PC-3 (cell line): ENCODE data around the gene ZNF513. TPM values are rescaled to one million over a fixed set of nuclear protein-coding genes. Genes with fewer than 3 reads are reported as not detected.

Experiments
- ATAC-seq: fragments of 200-7000 bp; cut with Tn5 transposase; 2 replicates; pipeline ENCODE4 v1.9.1; 2020; ENCODE audit warnings: mild to moderate bottlenecking, moderate library complexity
- BruUV-seq: library from RNA; stranded (reverse); fragments of 400-500 nt; replicated peaks from 2 replicates; lab custom pipeline; 2021; lab: Mats Ljungman, UMichigan
- CTCF ChIA-PET: fragments of 300-600 bp; sonication (Branson Sonifier 250); formaldehyde crosslinking; loops from one replicate; lab custom pipeline; 2022; ENCODE audit warnings: antibody characterized with exemption; lab: Charles Lee
- POLR2A ChIA-PET: fragments of 300-600 bp; sonication (Branson Sonifier 250); formaldehyde crosslinking; loops from one replicate; lab custom pipeline; 2022; ENCODE audit warnings: antibody characterized with exemption; ENCODE audit not compliant: unreplicated experiment; lab: Charles Lee
- DNase-seq: peaks from one replicate; pipeline ENCODE4 v3.0.0-alpha.2; 2015
- H2AFZ ChIP-seq: fragments of 300-600 bp; sonication (generic); 2 replicates; pipeline ENCODE4 v1.6.0; 2016; ENCODE audit warnings: antibody characterized with exemption, low read length
- H3F3A ChIP-seq: fragments of 300-600 bp; sonication (generic); one replicate; pipeline ENCODE4 v1.6.0; 2017; ENCODE audit warnings: antibody characterized with exemption, low read length, control low read depth, mild to moderate bottlenecking; ENCODE audit not compliant: unreplicated experiment
- H3K27ac ChIP-seq: fragments of 300-600 bp; sonication (generic); 2 replicates; pipeline ENCODE4 v1.5.1; 2016; ENCODE audit warnings: mild to moderate bottlenecking, low read length
- H3K27me3 ChIP-seq: fragments of 300-600 bp; sonication (generic); 2 replicates; pipeline ENCODE4 v1.6.1; 2016; ENCODE audit warnings: low read length, mixed read lengths
- H3K36me3 ChIP-seq: fragments of 300-600 bp; sonication (generic); 2 replicates; pipeline ENCODE4 v1.6.1; 2016; ENCODE audit warnings: low read depth, mixed run types, low read length, mixed read lengths
- H3K4me1 ChIP-seq: fragments of 300-600 bp; sonication (generic); 2 replicates; pipeline ENCODE4 v1.5.1; 2016; ENCODE audit warnings: low read length; ENCODE audit not compliant: insufficient read depth
- H3K4me2 ChIP-seq: fragments of 300-600 bp; sonication (generic); 2 replicates; pipeline ENCODE4 v1.6.0; 2016; ENCODE audit warnings: low read length
- H3K4me3 ChIP-seq: fragments of 300-600 bp; sonication (generic); 2 replicates; pipeline ENCODE4 v1.5.1; 2016; ENCODE audit warnings: mild to moderate bottlenecking, low read length, mixed read lengths
- H3K79me2 ChIP-seq: fragments of 300-600 bp; sonication (generic); 2 replicates; pipeline ENCODE4 v1.6.1; 2017; ENCODE audit warnings: low read length, mixed read lengths
- H3K9ac ChIP-seq: fragments of 300-600 bp; sonication (generic); 2 replicates; pipeline ENCODE4 v1.6.0; 2016; ENCODE audit warnings: mild to moderate bottlenecking, low read length
- H3K9me2 ChIP-seq: fragments of 300-600 bp; sonication (generic); replicated peaks from 2 replicates; pipeline ENCODE4 v1.6.1; 2016; ENCODE audit warnings: mixed run types, low read length, mixed read lengths
- H3K9me3 ChIP-seq: fragments of 300-600 bp; sonication (generic); 2 replicates; pipeline ENCODE4 v1.6.1; 2016; ENCODE audit warnings: low read length, mixed read lengths
- H4K20me1 ChIP-seq: fragments of 300-600 bp; sonication (generic); 2 replicates; pipeline ENCODE4 v1.6.1; 2016; ENCODE audit warnings: low read length, mixed read lengths
- EZH2 ChIP-seq: fragments of 300-600 bp; sonication (generic); IDR thresholded peaks from one replicate; pipeline ENCODE4 v1.6.1; 2017; ENCODE audit warnings: antibody characterized with exemption, mild to moderate bottlenecking, low read length; ENCODE audit not compliant: unreplicated experiment
- EZH2phosphoT487 ChIP-seq: fragments of 300-600 bp; sonication (generic); IDR thresholded peaks from 2 replicates; pipeline ENCODE4 v1.6.1; 2018; ENCODE audit warnings: mild to moderate bottlenecking, antibody characterized with exemption, low read length, borderline replicate concordance
- intact Hi-C: fragments of 100-400 bp; cut with micrococcal nuclease; formaldehyde crosslinking; loops from 2 replicates; pipeline ENCODE4 v1.9.0; 2023
- total RNA-seq: library from RNA; depleted of rRNA; stranded (reverse); fragments of >200 nt; gene quantifications from 2 replicates; pipeline ENCODE4 v1.2.3, GENCODE V29; 2014
- TF ChIP-seq, protein P1 (sequence below): fragments of 300-600 bp; sonication (generic); conservative IDR thresholded peaks from 2 replicates; pipeline ENCODE4 v1.5.1; 2017; ENCODE audit warnings: antibody characterized with exemption, low read depth, mild to moderate bottlenecking, low read length

ZNF513 gene
- total RNA-seq, 1 experiment from 2014 or later: 7.4 TPM

DNA sequence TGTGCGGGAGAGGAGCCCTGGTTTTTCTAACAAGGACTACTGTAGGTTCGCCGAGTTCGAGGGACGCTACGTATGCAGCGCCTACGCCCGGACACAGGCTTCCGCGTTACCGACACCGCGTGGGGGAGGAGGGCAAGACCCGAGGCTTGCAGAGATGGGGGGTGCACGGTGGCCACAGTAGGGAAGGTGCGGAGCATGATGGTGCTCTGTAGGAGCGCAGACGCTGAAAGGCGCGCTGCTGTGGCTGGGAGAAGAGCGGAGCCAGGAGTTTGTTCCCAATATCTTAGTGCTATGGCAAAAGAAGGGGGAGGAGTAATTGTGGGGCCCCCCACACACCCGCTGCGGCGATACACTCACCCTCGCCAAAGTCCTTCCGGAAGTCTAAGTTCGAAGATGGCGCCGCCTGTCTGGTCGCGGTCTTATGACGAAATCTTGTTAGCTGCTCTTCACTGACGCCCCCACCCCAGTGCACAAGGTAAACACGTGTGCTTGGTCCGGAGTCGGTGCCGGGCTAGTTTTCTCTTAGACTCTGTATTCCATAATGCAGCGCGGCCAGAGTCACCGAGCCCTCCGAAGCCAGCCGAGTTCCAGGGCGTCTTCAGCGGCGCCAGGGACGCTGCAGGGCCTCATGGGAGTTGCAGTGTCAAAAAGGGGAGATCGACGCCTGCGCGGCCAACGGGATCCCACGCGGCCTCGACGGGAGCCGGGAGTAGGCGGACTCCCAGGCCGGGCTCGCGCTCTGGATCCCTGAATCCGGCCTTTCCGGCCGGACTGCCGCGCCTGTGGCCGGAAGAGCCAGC, 24.0 kb downstream of the ZNF513 start, which contains the start of gene GTF3C2:
GTF3C2 (minus strand) TSS at position 383 of the 800 bp plus-strand sequence. CDS start 13,210 bp downstream, outside the sequence.
- ChIA-PET POLR2A (no interaction called here), CTCF (interaction anchor here (0.6 to 0.8 kb wide), 2 partner anchors 13 to 604 kb away, joined by 3 to 5 read pairs; no protein-coding TSS in a partner anchor)
- peaks cover 67% of the 10 kb centered on the region for H3K79me2 ChIP-seq
- peaks cover 28% of the 10 kb centered on the region for H3K4me1 ChIP-seq
- BruUV-seq: TSS peak; percentile 66
- H3K9me3 ChIP-seq: no peaks in the 10 kb centered on the region
- no peaks in the 10 kb centered on the region for H3K36me3 ChIP-seq
- peak within 1 kb of the TSS; percentile 84 for H2AFZ ChIP-seq
- DNase-seq (peak; percentile 94), ATAC-seq (peak; percentile 88)
- H4K20me1 ChIP-seq: peaks cover 12% of the 10 kb centered on the region
- peak within 1 kb of the TSS; percentile 95 for H3K9ac ChIP-seq
- H3F3A ChIP-seq: no peaks in the 10 kb centered on the region
- intact Hi-C loops: loop anchor here (1.0 kb wide), 2 partner anchors 14 to 35 kb away; partner anchors contain the start of genes EIF2B4 and SNX17
- H3K4me3 ChIP-seq: peak within 1 kb of the TSS; percentile 77
- no peak for TF ChIP-seq EZH2phosphoT487
- no peak for TF ChIP-seq EZH2
- TF ChIP-seq, protein P1, sequence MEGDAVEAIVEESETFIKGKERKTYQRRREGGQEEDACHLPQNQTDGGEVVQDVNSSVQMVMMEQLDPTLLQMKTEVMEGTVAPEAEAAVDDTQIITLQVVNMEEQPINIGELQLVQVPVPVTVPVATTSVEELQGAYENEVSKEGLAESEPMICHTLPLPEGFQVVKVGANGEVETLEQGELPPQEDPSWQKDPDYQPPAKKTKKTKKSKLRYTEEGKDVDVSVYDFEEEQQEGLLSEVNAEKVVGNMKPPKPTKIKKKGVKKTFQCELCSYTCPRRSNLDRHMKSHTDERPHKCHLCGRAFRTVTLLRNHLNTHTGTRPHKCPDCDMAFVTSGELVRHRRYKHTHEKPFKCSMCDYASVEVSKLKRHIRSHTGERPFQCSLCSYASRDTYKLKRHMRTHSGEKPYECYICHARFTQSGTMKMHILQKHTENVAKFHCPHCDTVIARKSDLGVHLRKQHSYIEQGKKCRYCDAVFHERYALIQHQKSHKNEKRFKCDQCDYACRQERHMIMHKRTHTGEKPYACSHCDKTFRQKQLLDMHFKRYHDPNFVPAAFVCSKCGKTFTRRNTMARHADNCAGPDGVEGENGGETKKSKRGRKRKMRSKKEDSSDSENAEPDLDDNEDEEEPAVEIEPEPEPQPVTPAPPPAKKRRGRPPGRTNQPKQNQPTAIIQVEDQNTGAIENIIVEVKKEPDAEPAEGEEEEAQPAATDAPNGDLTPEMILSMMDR: no peak
- no peaks in the 10 kb centered on the region for H3K9me2 ChIP-seq
- H3K4me2 ChIP-seq: peak within 1 kb of the TSS; percentile 91
- no peaks in the 10 kb centered on the region for H3K27me3 ChIP-seq
- peak within 1 kb of the TSS; percentile 94 for H3K27ac ChIP-seq

DNA sequence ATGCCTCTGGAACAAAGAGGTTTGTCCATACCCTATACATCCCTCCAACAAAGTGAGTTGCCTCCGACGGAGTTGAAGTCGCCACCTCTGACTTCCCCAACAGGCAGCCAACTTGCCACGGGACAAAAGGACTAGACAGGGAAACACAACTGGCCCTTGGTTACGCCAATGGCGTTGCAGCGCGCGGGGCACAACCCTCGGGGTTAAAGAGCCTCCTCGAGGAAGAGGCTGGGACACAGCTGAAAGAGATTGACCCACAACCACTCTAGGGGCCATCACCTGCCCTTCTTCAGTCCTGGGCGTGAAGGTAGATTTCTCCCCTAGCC, 24.5 kb downstream of the ZNF513 start:
- no TSS peak for BruUV-seq
- H3K4me3 ChIP-seq: peak overlapping the region; percentile 77
- H3K9me3 ChIP-seq: no peaks in the 10 kb centered on the region
- H3K9me2 ChIP-seq: no peaks in the 10 kb centered on the region
- H2AFZ ChIP-seq: peak overlapping the region; percentile 84
- no peaks in the 10 kb centered on the region for H3F3A ChIP-seq
- DNase-seq: peak; percentile 53
- peak overlapping the region; percentile 94 for H3K27ac ChIP-seq
- intact Hi-C loops: loop anchor here (1.0 kb wide), 2 partner anchors 14 to 35 kb away; partner anchors contain the start of genes EIF2B4 and SNX17
- H4K20me1 ChIP-seq: peaks cover 13% of the 10 kb centered on the region
- H3K4me2 ChIP-seq: peak overlapping the region; percentile 91
- H3K79me2 ChIP-seq: peaks cover 73% of the 10 kb centered on the region
- ATAC-seq: peak; percentile 49
- peaks cover 28% of the 10 kb centered on the region for H3K4me1 ChIP-seq
- peak overlapping the region; percentile 95 for H3K9ac ChIP-seq
- H3K27me3 ChIP-seq: no peaks in the 10 kb centered on the region
- POLR2A ChIA-PET: no interaction called here
- TF ChIP-seq, protein P1: no peak
- no peak for TF ChIP-seq EZH2phosphoT487
- no peak for TF ChIP-seq EZH2
- H3K36me3 ChIP-seq: no peaks in the 10 kb centered on the region
- CTCF ChIA-PET: no interaction called here

DNA sequence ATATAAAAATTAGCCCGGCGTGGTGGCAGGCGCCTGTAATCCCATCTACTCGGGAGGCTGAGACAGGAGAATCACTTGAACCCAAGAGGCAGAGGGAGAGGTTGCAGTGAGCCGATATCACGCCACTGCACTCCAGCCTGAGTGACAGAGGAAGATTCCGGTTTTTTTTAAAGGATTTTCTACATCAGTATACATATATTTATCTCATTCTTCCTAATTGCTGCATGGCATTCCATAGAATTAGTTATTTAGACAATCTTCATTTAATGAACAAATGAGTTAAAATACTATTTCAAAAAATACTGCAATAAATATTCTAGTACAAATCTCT, 26.0 kb downstream of the ZNF513 start:
- Histone ChIP-seq H3K27me3 (no peaks in the 10 kb centered on the region), H3K79me2 (peaks cover 87% of the 10 kb centered on the region), H3K9ac (no peak overlapping the region), H4K20me1 (peaks cover 13% of the 10 kb centered on the region), H2AFZ (no peak overlapping the region), H3K4me1 (peaks cover 28% of the 10 kb centered on the region), H3K36me3 (no peaks in the 10 kb centered on the region), H3K4me2 (peak overlapping the region; percentile 91), H3K9me2 (no peaks in the 10 kb centered on the region), H3K4me3 (peak overlapping the region; percentile 77), H3F3A (no peaks in the 10 kb centered on the region), H3K9me3 (no peaks in the 10 kb centered on the region), H3K27ac (no peak overlapping the region)
- POLR2A ChIA-PET: interaction anchor here (0.7 kb wide), 1 partner anchor 26 kb away, joined by 4 read pairs; the partner anchor contains the start of gene ZNF513
- intact Hi-C loops: no loop called here
- no peak for ATAC-seq
- DNase-seq: no peak
- CTCF ChIA-PET: no interaction called here
- no TSS peak for BruUV-seq
- no peak for TF ChIP-seq EZH2
- TF ChIP-seq EZH2phosphoT487: no peak
- TF ChIP-seq, protein P1: no peak
